H4 (cell line): ENCODE results near the gene SOX5. TPM values are rescaled to one million over a fixed set of nuclear protein-coding genes. Genes with fewer than 3 reads are reported as not detected.
"Not testable (repeated sequence)": the region's sequence is repeated elsewhere in the genome, so short reads cannot be mapped to it uniquely, and the experiment has no call there.

Experiments used
- DNase-seq: peaks from one replicate; pipeline ENCODE4 v3.0.0-alpha.2; 2015; ENCODE audit warnings: low spot score
- total RNA-seq: library from RNA; depleted of rRNA; stranded (reverse); fragments of >200 nt; shearing (Covaris generic); gene quantifications from 2 replicates; pipeline ENCODE4 v1.2.3, GENCODE V29; 2014

SOX5 gene
- total RNA-seq, 1 experiment from 2014 or later: 2.5 TPM

GRCh38 chr12:23493672-23494071, 455.8 kb downstream of the SOX5 start:
- DNase-seq: no peak

- not testable (repeated sequence) for DNase-seq
These were observed 458.4 kb downstream of the SOX5 start for GRCh38 chr12:23491029-23491428.

DNA sequence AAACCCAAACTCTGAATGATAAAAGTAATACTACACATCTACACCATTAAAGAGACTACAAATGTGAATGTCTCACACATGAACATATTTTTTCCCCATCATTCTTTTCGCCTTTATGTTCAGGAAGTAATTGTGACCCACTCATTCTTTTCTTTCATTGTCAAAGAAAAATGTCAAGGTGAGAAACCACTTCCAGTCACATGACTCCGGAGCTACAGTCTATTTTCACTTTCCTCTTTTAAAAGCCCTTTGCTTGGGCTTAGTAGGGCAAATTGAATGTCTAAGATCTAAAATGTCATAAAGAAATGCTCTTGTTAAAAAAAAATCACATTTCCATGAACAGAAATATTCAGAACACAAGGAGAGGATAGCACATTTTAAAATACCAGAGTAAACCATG, 461.3 kb downstream of the SOX5 start:
- DNase-seq: no peak

GRCh38 chr12:23484238-23484637, 465.2 kb downstream of the SOX5 start:
- DNase-seq: no peak

DNA sequence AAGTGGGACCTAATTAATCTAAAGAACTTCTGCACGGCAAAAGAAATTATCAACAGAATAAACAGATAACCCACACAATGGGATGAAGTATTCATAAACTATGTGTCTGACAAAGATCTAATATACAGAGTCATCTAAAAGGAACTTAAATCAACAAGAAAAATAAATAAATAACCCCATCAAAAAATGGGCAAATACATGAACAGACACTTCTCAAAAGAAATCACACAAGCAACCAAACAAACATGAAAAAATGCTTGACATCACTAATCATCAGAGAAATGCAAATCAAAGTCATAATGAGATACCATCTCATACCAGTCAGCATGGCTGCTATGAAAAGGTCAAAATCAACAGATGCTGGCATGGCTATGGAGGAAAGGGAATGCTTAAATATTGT, 466.9 kb downstream of the SOX5 start:
- no peak for DNase-seq
